ENCODE data around the gene ENHO.
A peak's percentile ranks its signal among the peaks of the same experiment; 100 is the strongest.

ENHO gene

DNA sequence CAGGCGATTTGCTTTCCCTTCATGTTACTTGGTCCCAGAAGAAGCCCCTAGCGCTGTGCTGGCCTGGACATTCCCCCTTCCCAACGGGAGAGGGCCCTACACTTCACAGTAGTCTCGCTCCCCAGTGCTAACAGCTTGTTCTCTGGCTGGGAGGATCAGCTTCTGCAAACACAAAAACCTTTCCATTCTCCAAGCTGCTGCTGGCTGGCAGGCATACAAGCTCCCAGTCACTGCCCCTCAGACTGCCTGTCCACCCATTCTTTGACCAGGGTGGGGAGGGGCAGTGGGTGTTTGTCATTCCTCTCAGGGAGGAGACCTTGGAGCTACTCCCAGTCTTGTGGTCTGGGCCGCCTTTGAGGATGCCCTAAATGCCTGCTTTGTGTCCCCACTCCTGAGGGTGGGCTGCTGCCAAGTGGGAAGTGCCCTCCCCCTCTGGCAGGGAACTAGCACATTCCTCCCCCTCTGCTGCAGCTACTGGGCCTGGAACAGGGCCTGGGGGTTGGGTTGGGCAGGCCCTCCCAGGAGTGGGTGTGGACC, 20.8 kb downstream of the ENHO start:
- no peak overlapping the region for H3K4me3 ChIP-seq (replicated peaks; ENCODE audit: low read depth, low read length)
- no peak for DNase-seq (ENCODE audit: extremely low read depth, low read depth)
- TF ChIP-seq, protein P1, sequence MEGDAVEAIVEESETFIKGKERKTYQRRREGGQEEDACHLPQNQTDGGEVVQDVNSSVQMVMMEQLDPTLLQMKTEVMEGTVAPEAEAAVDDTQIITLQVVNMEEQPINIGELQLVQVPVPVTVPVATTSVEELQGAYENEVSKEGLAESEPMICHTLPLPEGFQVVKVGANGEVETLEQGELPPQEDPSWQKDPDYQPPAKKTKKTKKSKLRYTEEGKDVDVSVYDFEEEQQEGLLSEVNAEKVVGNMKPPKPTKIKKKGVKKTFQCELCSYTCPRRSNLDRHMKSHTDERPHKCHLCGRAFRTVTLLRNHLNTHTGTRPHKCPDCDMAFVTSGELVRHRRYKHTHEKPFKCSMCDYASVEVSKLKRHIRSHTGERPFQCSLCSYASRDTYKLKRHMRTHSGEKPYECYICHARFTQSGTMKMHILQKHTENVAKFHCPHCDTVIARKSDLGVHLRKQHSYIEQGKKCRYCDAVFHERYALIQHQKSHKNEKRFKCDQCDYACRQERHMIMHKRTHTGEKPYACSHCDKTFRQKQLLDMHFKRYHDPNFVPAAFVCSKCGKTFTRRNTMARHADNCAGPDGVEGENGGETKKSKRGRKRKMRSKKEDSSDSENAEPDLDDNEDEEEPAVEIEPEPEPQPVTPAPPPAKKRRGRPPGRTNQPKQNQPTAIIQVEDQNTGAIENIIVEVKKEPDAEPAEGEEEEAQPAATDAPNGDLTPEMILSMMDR (IDR thresholded peaks at IDR 0.05; ENCODE audit: low read depth, low read length, missing control alignments) = no peak

DNA sequence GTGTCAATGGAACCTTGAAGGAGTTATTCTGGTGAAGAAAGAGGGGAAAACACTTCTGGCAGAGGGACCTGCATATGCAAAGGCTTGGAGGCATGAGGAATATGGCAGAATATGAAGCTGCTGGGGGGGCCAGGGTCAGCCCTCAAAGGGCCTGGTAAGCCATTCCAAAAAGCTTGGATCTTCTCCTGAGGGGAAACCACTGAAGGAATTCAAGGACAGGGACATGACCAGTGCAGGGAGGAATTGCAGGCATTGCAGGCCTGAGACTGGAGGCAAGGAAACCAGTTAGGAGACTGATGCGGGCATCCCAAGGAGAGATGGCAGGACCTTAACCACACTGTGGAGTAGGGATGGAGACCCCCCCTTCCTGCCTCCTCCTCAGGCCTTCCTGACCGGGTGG, 21.4 kb downstream of the ENHO start:
- TF ChIP-seq, protein P1 (IDR thresholded peaks at IDR 0.05; ENCODE audit: low read depth, low read length, missing control alignments) = no peak
- no peak overlapping the region for H3K4me3 ChIP-seq (replicated peaks; ENCODE audit: low read depth, low read length)
- no peak for DNase-seq (ENCODE audit: extremely low read depth, low read depth)

DNA sequence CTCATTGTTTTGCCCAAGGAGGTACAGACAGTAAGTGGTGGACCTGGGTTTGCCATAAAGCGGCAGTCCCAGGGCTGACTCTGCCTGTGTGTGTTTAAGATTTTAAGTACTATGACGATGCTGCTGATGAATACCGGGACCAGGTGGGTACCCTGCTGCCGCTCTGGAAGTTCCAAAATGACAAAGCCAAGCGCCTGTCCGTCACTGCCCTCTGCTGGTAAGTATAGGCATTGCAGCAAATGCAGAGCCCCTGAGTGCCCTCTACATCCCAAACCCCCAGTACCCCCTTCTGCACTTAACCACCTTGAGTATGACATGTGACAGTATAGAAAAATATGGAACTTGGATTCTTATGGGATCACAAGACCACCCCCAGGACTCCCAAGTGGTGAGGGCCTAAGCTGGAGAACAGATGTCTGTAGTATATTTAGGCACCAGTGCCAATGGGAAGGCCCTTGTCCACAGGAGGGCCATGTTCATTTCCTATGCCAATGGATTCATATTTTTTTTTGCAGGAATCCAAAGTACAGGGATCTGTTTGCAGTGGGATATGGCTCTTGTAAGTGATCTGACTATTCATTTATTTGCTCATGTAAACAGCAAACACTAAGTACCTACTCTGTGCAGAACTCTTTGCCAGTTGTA, 22.0 kb downstream of the ENHO start:
- TF ChIP-seq, protein P1 (IDR thresholded peaks at IDR 0.05; ENCODE audit: low read depth, low read length, missing control alignments) = peak; percentile 99
- DNase-seq (ENCODE audit: extremely low read depth, low read depth) = peak; percentile 24
- H3K4me3 ChIP-seq (replicated peaks; ENCODE audit: low read depth, low read length) = no peak overlapping the region

DNA sequence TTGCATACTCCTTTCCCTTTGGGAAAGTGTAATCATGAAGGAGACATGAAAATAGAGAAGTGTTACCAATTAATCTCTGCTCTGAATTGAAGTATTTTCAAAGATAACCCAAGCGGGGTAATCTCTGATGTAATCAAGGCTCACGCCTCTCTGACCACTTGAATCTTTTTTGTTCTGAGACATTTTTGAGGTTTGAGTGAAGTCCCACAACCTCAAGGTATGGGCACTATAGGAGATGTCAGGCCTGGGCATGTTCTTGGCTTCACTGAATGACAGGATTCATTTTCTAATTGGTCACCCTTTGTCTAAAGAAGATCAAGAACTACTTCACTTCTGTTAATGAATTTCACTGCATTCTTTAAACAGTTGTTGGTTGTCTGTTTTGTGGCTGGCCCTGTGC, 23.7 kb downstream of the ENHO start:
- no peak for DNase-seq (ENCODE audit: extremely low read depth, low read depth)
- no peak overlapping the region for H3K4me3 ChIP-seq (replicated peaks; ENCODE audit: low read depth, low read length)
- TF ChIP-seq, protein P1 (IDR thresholded peaks at IDR 0.05; ENCODE audit: low read depth, low read length, missing control alignments) = no peak

DNA sequence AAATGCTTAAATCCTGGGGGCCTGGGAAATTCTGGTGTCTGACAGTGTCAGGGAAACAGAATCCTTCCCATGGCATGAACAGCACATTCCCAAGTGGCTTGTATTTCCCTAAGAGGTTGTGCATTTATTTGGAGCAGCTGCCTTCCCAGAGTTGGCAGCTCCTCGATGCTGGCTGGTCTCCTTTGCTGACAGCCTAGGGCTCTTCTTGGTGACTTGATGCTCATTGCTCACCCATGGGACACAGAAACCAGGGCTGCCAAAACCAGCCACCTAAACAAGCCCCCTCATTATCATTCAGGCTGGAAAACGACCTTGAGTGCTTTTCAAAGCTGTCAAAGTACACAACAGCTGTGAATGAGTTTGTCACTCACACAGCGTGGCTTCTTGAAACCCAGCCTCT, 24.2 kb downstream of the ENHO start:
- no peak overlapping the region for H3K4me3 ChIP-seq (replicated peaks; ENCODE audit: low read depth, low read length)
- TF ChIP-seq, protein P1 (IDR thresholded peaks at IDR 0.05; ENCODE audit: low read depth, low read length, missing control alignments) = no peak
- DNase-seq (ENCODE audit: extremely low read depth, low read depth) = no peak

DNA sequence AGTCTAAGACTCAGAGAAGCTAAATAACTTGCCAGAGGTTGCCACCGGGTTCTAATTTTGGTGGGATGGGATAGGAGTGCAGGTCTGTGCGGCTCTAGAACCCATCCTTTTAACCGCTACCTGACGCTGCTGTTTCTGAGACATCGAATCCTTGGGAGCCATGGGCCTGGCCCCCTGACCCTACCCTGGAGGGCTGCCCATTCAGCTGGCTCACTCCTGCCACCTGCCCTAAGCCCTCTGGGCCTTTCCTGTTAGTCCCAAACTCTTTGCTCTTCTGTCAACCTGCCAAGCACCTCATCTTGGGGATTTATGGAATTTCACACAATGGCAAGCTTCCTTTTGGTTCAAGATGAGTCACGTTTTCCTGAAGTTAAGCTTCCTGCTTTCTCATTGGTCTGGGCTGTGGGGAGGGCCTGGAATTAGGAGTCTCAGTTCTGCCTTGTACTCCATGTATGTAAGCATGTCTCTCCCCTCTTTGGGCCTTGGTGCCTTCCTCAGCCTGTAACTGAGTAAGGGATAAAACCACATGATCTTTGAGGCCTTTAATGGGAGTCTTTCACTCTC, 26.6 kb downstream of the ENHO start:
- no peak overlapping the region for H3K4me3 ChIP-seq (replicated peaks; ENCODE audit: low read depth, low read length)
- peak; percentile 35 for DNase-seq (ENCODE audit: extremely low read depth, low read depth)
- TF ChIP-seq, protein P1 (IDR thresholded peaks at IDR 0.05; ENCODE audit: low read depth, low read length, missing control alignments) = no peak

Measured in HFF-Myc (cell line).